GM19467 (cell line): Measurements from ENCODE around the gene MED9.

ENCODE experiments used
- ATAC-seq: cut with Tn5 transposase; IDR thresholded peaks from one replicate; pipeline ENCODE4 v1.9.1; 2021; ENCODE audit warnings: mild to moderate bottlenecking, moderate library complexity; ENCODE audit not compliant: unreplicated experiment

The MED9 gene

DNA sequence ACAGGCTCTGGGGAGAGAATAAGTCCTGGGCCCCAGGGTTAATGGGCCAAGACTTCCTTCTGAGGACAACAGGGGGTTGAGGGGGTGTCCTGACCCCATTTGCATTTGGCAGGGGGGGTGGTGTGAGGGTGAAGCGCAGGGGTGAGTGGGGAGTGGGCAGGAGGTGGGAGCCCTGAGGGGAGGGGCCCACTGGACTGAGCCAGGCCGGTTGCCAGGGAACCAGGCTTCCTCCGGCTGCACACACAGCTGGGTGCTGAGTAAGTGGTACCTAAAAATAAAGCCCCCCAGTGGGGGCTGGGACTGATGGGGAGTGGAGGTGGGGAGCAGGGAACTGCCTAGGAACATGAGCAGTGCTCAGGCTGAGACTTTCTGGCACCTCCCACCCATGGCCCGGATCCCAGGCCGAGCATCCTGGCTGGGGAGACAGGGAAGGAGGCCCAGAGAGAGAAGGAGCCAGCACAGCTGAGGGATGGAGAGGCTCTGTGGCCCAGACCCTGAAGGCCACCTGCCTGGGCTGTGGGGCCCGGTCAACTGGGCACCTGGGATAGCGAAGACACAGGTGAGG is 26.8 kb downstream of the MED9 start:
- ATAC-seq: no peak

- ATAC-seq: no peak
Measured at GRCh38 chr17:17504341-17505140, 27.7 kb downstream of the MED9 start.

DNA sequence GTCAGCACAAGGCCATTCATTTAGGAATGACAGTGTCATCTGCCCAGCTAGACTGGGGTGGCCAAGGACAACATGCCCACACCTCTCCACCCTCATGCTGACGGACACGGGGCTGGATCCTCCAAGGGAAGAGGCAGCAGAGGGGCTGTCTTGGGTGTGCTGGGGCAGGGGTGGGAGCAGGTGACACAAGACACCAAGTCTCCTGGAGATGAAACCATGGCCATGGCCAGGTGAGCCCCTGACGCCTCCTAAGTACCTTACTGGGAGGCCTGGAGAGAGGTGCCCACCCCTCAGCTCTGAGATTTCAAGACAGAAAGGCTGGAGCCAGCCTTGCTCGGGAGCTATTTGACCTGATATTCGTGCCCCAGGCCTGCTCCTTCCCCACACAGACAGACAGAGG is 28.4 kb downstream of the MED9 start:
- ATAC-seq: no peak

DNA sequence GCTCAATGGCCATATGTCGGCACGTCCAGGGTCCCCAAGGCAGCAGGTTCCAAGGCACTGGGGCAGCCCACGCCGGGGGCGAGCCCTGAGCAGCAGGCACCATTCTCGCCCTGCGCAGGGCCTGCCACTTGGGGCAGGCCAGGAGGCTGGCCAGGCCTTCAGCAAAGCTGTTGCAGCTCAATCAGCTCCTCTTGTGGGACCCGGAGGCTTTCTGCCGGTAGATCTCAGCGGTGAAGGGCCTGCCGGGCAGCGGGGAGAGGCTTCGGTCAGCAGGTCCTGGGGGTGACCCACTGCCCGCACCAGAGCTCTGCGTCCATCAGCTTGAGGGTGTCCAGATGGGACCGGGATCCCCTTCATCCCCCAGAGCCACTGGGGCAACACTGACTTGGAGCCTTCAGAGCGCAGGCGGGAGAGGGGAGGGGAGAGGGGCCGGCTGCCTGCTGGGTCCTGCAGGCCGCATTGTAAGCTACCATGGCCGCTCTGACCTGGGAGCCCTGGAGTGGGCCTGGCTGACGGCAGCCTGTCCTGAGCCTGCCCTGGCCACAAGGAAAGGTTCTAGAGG is 28.9 kb downstream of the MED9 start:
- no peak for ATAC-seq

DNA sequence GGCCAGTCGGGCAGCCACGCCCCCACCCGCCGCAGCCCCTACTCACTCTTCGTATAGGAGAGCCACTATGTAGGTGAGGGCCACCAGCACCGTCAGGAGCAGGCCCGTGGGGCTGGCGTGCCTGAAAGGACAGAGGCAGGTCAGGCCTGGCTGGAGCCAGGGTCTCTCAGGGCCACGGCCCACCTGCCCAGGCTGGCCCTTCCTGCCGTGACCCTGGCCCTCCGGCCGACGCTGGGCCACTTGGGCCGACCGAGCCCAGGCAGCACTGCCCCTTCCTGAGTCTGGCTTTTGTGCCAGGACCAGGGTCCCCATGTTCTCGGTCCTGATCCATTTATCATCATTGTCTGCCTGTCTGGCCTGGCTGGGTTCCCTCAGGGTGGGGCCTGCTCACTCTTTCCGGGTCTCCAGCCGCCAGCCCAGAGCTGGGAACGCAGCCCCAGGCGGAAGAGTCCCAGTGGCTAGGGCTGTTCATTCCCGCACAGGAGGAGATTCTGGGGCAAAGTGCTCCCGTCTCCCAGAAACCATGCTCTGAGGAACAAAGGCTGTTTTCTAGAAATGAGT is 29.5 kb downstream of the MED9 start:
- no peak for ATAC-seq

DNA sequence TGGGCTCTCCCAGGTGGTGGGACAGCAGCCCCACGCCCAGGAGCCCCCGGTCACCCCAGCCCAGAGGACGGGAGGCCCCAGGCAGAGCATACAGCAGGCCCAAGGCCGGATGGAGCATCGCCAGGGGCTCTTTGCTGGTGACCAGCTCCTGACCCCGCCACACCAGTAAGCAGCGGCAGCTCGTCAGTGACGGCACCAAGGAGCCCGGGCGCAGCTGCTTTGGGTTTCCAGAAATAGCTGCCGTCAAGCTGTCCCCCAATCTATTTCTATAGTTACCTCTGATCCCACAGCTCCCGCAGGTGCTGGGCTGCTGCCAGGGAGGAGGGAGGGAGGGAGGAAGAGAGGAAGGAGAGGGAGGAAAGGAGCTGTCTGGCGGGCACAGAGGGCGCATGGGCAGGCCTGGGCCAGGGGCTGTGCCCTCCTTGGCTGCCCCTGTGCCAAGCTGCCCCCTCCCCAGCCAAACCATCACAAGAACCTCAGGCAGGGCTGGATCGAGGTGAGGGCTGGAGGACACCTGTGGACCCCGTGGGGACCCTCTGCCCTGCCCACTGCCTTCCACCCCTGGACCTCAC is 30.2 kb downstream of the MED9 start:
- no peak for ATAC-seq

DNA sequence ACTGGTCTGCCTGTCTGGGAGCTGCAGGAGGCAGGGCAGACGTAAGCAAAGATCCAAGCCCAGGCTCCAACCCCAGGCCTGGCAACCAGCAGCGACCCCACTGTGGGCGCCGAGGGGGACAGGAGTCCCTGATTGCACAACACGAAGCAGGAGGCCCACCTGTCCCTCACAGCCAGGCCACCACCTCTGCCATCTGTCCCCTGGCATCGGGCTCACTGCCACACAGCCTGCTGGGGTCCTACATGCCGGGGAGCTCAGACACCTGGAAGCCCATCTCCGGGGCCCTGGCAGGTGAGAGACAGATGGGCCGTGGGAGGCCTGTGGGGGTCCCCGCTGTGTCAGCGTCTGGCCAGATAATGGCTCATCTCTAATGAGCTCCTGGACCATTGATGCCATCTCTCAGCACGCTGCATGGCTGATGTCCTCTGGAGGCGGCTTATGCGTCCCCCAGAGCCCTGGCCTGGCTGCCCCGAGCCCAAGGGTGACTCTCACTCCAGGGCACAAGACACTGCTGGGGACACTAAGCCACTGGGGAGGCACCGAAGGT is 30.7 kb downstream of the MED9 start:
- ATAC-seq: no peak

GRCh38 chr17:17508019-17508535 is 31.3 kb downstream of the MED9 start:
- ATAC-seq: no peak

- no peak for ATAC-seq
Measured at GRCh38 chr17:17508646-17509591, 32.1 kb downstream of the MED9 start.

GRCh38 chr17:17509601-17510425 is 33.0 kb downstream of the MED9 start:
- ATAC-seq: no peak

- ATAC-seq: no peak
Measured at GRCh38 chr17:17510456-17511292, 33.9 kb downstream of the MED9 start.

DNA sequence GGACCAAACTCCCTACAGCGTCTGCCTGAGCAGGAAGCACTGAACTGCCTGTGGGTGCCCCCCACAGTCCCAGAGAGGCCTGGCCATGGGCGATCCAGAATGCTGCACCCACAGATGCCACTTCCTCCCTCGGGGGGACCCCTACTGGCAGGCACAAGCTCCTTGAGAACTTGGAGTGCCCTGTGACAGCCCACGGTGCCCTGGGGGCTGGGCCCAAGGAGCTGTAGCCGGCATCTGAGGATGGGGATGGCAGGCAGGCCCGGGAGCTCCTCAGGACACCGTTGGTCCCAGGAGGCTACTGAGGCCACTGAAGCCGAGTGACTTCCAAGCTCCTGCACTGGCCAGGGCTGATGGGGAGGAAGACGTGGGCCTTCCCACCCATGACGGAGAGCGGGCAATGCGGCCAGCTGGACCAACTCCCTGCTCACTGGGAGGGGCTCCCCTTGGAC is 34.5 kb downstream of the MED9 start:
- ATAC-seq: no peak

DNA sequence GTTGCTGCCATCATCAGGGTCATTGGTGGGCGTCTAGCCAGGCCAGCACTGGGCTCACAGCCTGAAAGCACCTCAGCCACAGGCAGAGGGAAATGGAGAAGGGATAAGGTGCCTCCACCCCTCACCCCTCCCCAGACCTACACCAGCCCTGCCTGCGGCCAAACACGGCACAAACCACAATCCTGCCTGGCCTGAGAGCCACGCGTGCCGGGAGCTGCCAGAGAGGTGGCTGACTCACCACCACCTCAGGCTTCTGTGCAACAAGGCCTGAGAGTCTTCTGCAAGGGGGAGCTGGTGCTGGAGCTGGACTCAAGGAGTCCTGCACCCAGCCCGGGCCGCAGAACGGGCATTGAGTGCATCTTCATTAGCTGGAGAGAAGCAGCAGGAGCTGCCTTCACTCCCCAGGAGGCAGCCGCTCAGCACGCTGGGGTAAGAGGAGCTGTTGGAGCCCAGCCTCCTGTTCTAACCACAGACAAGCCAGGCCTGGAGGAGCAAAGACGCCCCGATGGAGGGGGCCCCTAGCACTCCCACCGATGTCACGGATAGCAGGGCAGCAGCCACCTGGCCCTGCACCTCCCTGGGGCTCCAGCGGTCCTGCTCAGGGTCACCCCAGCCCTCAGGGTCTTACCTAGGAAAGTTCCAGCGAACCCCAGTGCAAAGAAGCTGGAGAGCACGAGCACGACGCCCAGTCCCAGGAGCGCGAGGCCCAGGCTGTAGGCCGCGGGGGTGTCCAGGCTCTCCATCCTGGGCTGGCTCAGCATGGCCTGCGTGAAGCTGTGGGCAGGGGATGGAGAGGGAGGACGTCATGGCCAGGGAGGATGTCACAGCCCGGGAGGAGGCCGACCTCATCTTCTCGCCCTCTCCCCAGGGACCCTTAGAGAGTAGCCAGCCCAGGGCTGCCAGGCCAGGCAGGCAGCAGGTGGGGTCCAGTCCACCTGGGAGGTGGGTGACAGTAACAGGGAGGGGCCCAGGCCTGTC is 35.4 kb downstream of the MED9 start:
- no peak for ATAC-seq

DNA sequence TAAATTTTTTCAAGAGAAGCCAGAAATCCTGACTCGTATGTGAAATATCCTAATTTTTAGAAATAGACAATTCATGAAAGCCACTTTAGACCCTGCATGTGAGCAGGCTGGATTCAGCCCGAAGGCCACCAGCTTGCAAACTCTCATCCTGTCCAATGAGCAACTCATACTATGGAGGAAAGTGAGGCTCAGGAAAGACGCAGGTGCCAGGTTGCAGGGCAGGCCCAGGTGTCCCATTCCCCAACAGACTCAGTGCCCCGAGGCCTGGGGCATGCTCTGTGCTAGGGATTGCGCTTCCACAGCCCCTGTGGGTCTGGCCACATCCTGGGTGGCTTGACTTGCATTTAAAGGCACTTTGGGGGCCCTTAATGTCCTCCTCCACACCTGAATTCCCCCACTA is 36.1 kb downstream of the MED9 start:
- ATAC-seq: no peak

DNA sequence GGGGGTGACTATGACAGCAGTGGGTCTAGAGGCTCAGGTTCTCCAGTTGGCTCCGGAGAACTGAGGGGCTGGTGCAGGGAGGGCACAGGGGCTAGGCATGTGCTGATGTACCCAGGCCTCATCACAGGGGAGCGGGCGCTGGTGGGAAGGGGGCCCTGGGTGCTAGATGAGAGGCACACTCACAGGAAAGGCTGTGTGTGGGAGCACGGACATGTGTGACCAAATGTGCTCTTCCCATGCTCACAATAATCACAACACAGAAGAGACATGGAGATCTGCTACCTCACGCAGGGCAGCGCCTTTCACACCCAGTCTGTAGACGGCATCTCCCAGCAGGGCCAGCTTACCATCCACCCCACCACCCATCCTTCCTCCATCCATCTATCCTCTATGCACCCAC is 36.8 kb downstream of the MED9 start:
- ATAC-seq: no peak

- no peak for ATAC-seq
Measured at GRCh38 chr17:17514361-17514992, 37.7 kb downstream of the MED9 start.
